GM19463 (cell line): Measurements from ENCODE around the gene TACC3.

ENCODE experiments used
- ATAC-seq: cut with Tn5 transposase; IDR thresholded peaks from one replicate; pipeline ENCODE4 v1.9.1; 2021; ENCODE audit warnings: mild to moderate bottlenecking, moderate library complexity; ENCODE audit not compliant: unreplicated experiment

TACC3 gene

GRCh38 chr4:1758306-1759121 is 37.2 kb downstream of the TACC3 start:
- ATAC-seq: no peak

- no peak for ATAC-seq
Measured at GRCh38 chr4:1759170-1759817, 38.0 kb downstream of the TACC3 start.

- ATAC-seq: no peak
Measured at GRCh38 chr4:1759818-1760223, 38.5 kb downstream of the TACC3 start.

- no peak for ATAC-seq
Measured at GRCh38 chr4:1760521-1761071, 39.3 kb downstream of the TACC3 start.

GRCh38 chr4:1761130-1761689 is 39.9 kb downstream of the TACC3 start:
- ATAC-seq: no peak

- ATAC-seq: no peak
Measured at GRCh38 chr4:1762264-1763010, 41.1 kb downstream of the TACC3 start.

- no peak for ATAC-seq
Measured at GRCh38 chr4:1763070-1763549, 41.8 kb downstream of the TACC3 start.

GRCh38 chr4:1763550-1764080 is 42.3 kb downstream of the TACC3 start:
- no peak for ATAC-seq

GRCh38 chr4:1764670-1765069 is 43.3 kb downstream of the TACC3 start:
- ATAC-seq: no peak

GRCh38 chr4:1765409-1766072 is 44.2 kb downstream of the TACC3 start:
- no peak for ATAC-seq

- ATAC-seq: no peak
Measured at GRCh38 chr4:1766106-1767060, 45.1 kb downstream of the TACC3 start.

- no peak for ATAC-seq
Measured at GRCh38 chr4:1767061-1767769, 45.9 kb downstream of the TACC3 start.

- no peak for ATAC-seq
Measured at GRCh38 chr4:1767770-1768366, 46.5 kb downstream of the TACC3 start.

GRCh38 chr4:1768367-1769034 is 47.2 kb downstream of the TACC3 start:
- ATAC-seq: no peak

GRCh38 chr4:1769692-1770091 is 48.4 kb downstream of the TACC3 start:
- no peak for ATAC-seq

- ATAC-seq: no peak
Measured at GRCh38 chr4:1770245-1770644, 48.9 kb downstream of the TACC3 start.

- ATAC-seq: no peak
Measured at GRCh38 chr4:1770791-1771231, 49.5 kb downstream of the TACC3 start.
